KOPT-K1 (cell line): ENCODE measurements around the gene MSRB2.
"Not testable (repeated sequence)": the region's sequence is repeated elsewhere in the genome, so short reads cannot be mapped to it uniquely, and the experiment has no call there.

ENCODE experiments used
- H3K27ac ChIP-seq: fragments of 200-600 bp; sonication (generic); 2 replicates; pipeline ENCODE4 v1.5.1; 2016; ENCODE audit warnings: antibody characterized with exemption, mild to moderate bottlenecking, low read depth, low read length; ENCODE audit not compliant: poor library complexity, severe bottlenecking
- H3K36me3 ChIP-seq: fragments of 200-600 bp; sonication (generic); 2 replicates; pipeline ENCODE4 v1.5.1; 2017; ENCODE audit warnings: antibody characterized with exemption, mild to moderate bottlenecking, low read length, moderate library complexity; ENCODE audit not compliant: insufficient read depth
- H3K9me3 ChIP-seq: fragments of 200-600 bp; sonication (generic); 2 replicates; pipeline ENCODE4 v1.5.1; 2017; ENCODE audit warnings: antibody characterized with exemption, low read length, mild to moderate bottlenecking; ENCODE audit not compliant: insufficient read depth, poor library complexity, severe bottlenecking

MSRB2 gene

GRCh38 chr10:23065181-23065948, 30.0 kb upstream of the MSRB2 start:
- Histone ChIP-seq H3K27ac (no peak overlapping the region), H3K36me3 (no peaks in the 10 kb centered on the region), H3K9me3 (no peaks in the 10 kb centered on the region)

DNA sequence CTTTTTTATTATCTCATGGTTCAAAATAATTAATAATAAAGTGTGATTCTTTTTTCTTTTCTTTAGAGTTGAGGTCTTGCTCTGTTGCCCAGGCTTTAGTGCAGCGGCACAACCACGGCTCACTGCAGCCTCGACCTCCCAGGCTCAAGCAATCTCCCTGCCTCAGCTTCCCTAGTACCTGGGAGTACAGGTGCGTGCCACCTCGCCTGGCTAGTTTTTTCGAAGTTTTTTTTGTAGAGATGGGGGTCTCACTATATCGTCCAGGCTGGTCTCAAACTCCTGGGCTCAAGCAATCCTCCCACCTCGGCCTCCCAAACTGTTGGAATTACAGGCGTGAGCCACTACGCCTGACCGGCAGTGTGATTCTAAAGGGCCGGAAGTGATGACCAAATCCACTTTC, 28.0 kb upstream of the MSRB2 start:
- no peaks in the 10 kb centered on the region for H3K9me3 ChIP-seq
- no peak overlapping the region for H3K27ac ChIP-seq
- no peaks in the 10 kb centered on the region for H3K36me3 ChIP-seq

GRCh38 chr10:23067939-23068775, 27.2 kb upstream of the MSRB2 start:
- H3K9me3 ChIP-seq: no peaks in the 10 kb centered on the region
- H3K36me3 ChIP-seq: no peaks in the 10 kb centered on the region
- H3K27ac ChIP-seq: no peak overlapping the region

- no peaks in the 10 kb centered on the region for H3K9me3 ChIP-seq
- H3K36me3 ChIP-seq: no peaks in the 10 kb centered on the region
- H3K27ac ChIP-seq: no peak overlapping the region
Observed at GRCh38 chr10:23069019-23069815, 26.2 kb upstream of the MSRB2 start.

GRCh38 chr10:23070092-23070912, 25.1 kb upstream of the MSRB2 start:
- H3K9me3 ChIP-seq, H3K36me3 ChIP-seq, H3K27ac ChIP-seq: not testable (repeated sequence)

- Histone ChIP-seq H3K9me3 (no peaks in the 10 kb centered on the region), H3K36me3 (no peaks in the 10 kb centered on the region), H3K27ac (no peak overlapping the region)
Observed at GRCh38 chr10:23070913-23071218, 24.5 kb upstream of the MSRB2 start.

GRCh38 chr10:23072593-23072992, 22.8 kb upstream of the MSRB2 start:
- H3K9me3 ChIP-seq, H3K36me3 ChIP-seq, H3K27ac ChIP-seq: not testable (repeated sequence)

DNA sequence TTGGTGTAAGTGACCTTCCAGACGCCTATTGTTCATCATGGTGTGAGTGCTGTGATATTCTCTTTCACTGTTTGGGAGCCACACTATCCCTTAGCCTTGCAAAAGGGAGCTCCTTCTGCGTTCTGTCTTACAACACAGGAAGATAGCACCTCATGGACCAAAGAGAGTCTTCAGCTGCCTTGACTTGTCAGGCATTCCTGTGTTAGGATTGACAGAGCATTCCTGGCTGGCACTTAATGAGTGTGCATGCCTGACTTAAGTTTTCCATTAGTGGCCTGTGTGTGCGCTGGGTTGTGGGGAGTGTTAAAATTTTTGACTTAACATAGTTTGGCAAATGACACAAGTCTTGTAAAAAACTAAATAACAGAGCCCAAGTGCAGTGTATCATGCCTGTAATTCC, 21.9 kb upstream of the MSRB2 start:
- H3K9me3 ChIP-seq: no peaks in the 10 kb centered on the region
- H3K36me3 ChIP-seq: no peaks in the 10 kb centered on the region
- H3K27ac ChIP-seq: no peak overlapping the region

DNA sequence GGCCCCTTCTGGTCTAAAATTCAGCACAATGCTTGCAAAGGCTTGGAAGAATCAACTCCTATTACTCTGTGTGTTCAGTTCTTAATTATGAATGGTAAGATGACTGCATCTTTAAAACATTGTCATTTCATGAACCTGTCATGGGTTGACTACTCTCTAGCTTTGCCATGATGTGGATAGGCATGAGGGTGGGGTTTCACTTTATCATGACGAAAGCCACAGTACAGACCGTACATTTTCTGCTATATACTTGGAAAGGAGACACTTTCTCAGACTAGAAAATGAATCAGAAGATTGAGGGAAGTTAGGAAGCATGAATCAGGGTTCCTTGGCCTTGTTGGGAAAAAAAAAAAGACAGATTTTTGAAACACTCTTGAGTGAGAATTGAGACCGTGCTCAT, 19.7 kb upstream of the MSRB2 start:
- Histone ChIP-seq H3K27ac (no peak overlapping the region), H3K36me3 (no peaks in the 10 kb centered on the region), H3K9me3 (no peaks in the 10 kb centered on the region)

DNA sequence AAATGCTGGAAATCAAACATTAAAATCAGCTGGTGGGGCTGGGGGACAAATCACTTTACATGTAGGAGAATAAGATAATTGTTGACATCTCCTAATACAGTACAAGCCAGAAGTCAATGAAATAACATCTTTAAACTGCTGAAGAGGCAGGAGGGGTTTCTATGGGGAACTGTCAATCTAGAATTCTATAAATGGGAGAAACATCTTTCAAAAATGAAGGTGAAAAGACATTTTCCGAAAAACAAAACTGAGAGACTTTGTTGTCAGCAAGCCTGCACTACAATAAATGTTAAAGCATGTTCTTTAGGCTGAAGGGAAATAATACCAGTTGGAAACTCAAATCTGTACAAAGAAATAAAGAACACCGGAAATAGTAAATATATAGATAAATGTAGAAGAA, 17.3 kb upstream of the MSRB2 start:
- Histone ChIP-seq H3K36me3 (no peaks in the 10 kb centered on the region), H3K9me3 (no peaks in the 10 kb centered on the region), H3K27ac (no peak overlapping the region)

GRCh38 chr10:23079700-23080099, 15.7 kb upstream of the MSRB2 start:
- Histone ChIP-seq H3K36me3 (no peaks in the 10 kb centered on the region), H3K27ac (no peak overlapping the region), H3K9me3 (no peaks in the 10 kb centered on the region)

GRCh38 chr10:23080262-23080661, 15.1 kb upstream of the MSRB2 start:
- no peak overlapping the region for H3K27ac ChIP-seq
- H3K9me3 ChIP-seq: no peaks in the 10 kb centered on the region
- H3K36me3 ChIP-seq: no peaks in the 10 kb centered on the region

DNA sequence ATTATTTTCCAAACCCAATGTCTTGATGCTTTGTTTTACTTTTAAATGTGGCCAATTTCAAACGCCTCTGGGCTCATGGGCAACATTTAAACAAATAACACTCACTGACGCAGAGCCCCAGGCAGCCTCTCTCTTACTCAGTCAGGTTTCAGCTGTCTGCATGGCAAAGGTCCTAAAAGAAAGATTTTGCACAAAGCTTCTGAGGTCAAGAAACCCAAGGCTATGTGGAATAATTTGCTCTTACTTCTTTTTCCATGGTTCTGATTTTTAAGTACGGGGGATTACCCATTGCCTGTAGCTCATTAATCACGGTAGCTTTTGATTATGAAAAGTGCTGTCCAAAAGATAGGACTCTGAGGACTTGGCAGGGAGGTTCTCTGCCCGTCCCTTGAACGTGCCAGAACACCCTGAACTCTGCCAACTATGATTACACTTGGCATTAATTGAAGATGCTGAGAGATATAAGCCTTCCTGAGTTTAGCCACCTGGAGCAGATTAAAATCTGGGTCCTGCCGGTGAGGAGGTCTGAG, 14.1 kb upstream of the MSRB2 start:
- Histone ChIP-seq H3K36me3 (no peaks in the 10 kb centered on the region), H3K27ac (no peak overlapping the region), H3K9me3 (no peaks in the 10 kb centered on the region)

GRCh38 chr10:23081891-23082290, 13.5 kb upstream of the MSRB2 start:
- Histone ChIP-seq H3K9me3 (no peaks in the 10 kb centered on the region), H3K36me3 (no peaks in the 10 kb centered on the region), H3K27ac (no peak overlapping the region)
